Activated CD8-positive, alpha-beta memory T cell treated with anti-CD3 and anti-CD28 coated beads for 4 hours (primary cell): Measurements from ENCODE around the gene LMBRD2.
"Not testable (repeated sequence)": the region's sequence is repeated elsewhere in the genome, so short reads cannot be mapped to it uniquely, and the experiment has no call there.

ENCODE experiments used
- DNase-seq, 2 donors: peaks; one replicate each; pipeline ENCODE4 v3.0.0-alpha.2; 2020; ENCODE audit warnings: low read depth in 2 of 2

LMBRD2 gene

GRCh38 chr5:36151434-36152323 is at the start of gene LMBRD2, which contains the start of gene SKP2:
Gene LMBRD2 (minus strand): TSS chr5:36151887. CDS start chr5:36143349, 8,538 bp downstream.
Gene SKP2 (plus strand): TSS chr5:36152111. CDS start chr5:36152263, 152 bp downstream.
- DNase-seq = peak; percentile 94 to 97

- no peak for DNase-seq
Observed at GRCh38 chr5:36200513-36200912, 48.8 kb upstream of the LMBRD2 start.

- no peak for DNase-seq
Observed at GRCh38 chr5:36199620-36200019, 47.9 kb upstream of the LMBRD2 start.

GRCh38 chr5:36198783-36199182 is 47.1 kb upstream of the LMBRD2 start:
- not testable (repeated sequence) for DNase-seq

GRCh38 chr5:36198281-36198680 is 46.6 kb upstream of the LMBRD2 start:
- DNase-seq = no peak

- no peak for DNase-seq
Observed at GRCh38 chr5:36193746-36194145, 42.1 kb upstream of the LMBRD2 start.

- not testable (repeated sequence) for DNase-seq
Observed at GRCh38 chr5:36184408-36184807, 32.7 kb upstream of the LMBRD2 start.

- no peak for DNase-seq
Observed at GRCh38 chr5:36181774-36182173, 30.1 kb upstream of the LMBRD2 start.

GRCh38 chr5:36180556-36181350 is 29.1 kb upstream of the LMBRD2 start:
- DNase-seq = no peak

GRCh38 chr5:36179950-36180349 is 28.3 kb upstream of the LMBRD2 start:
- no peak for DNase-seq

- DNase-seq = no peak
Observed at GRCh38 chr5:36178524-36178890, 26.8 kb upstream of the LMBRD2 start.

GRCh38 chr5:36177715-36178523 is 26.2 kb upstream of the LMBRD2 start:
- no peak for DNase-seq

GRCh38 chr5:36177154-36177553 is 25.5 kb upstream of the LMBRD2 start:
- DNase-seq = no peak

- DNase-seq = no peak
Observed at GRCh38 chr5:36175043-36175442, 23.4 kb upstream of the LMBRD2 start.

GRCh38 chr5:36174119-36174518 is 22.4 kb upstream of the LMBRD2 start:
- no peak for DNase-seq

GRCh38 chr5:36173426-36173825 is 21.7 kb upstream of the LMBRD2 start:
- no peak for DNase-seq

- DNase-seq = no peak
Observed at GRCh38 chr5:36172599-36172998, 20.9 kb upstream of the LMBRD2 start.

GRCh38 chr5:36170832-36171424 is 19.2 kb upstream of the LMBRD2 start:
- no peak for DNase-seq

- DNase-seq = no peak
Observed at GRCh38 chr5:36168737-36169136, 17.1 kb upstream of the LMBRD2 start.

GRCh38 chr5:36164461-36164860 is 12.8 kb upstream of the LMBRD2 start:
- no peak for DNase-seq

- DNase-seq = no peak
Observed at GRCh38 chr5:36162810-36163486, 11.3 kb upstream of the LMBRD2 start.
